HG03159 (cell line): ENCODE data around the gene MAP2K1.
"Not testable (repeated sequence)": the region's sequence is repeated elsewhere in the genome, so short reads cannot be mapped to it uniquely, and the experiment has no call there.

Experiments used
- ATAC-seq: cut with Tn5 transposase; IDR thresholded peaks from one replicate; pipeline ENCODE4 v1.9.1; 2021; ENCODE audit warnings: mild to moderate bottlenecking, moderate library complexity; ENCODE audit not compliant: unreplicated experiment

Gene MAP2K1

DNA sequence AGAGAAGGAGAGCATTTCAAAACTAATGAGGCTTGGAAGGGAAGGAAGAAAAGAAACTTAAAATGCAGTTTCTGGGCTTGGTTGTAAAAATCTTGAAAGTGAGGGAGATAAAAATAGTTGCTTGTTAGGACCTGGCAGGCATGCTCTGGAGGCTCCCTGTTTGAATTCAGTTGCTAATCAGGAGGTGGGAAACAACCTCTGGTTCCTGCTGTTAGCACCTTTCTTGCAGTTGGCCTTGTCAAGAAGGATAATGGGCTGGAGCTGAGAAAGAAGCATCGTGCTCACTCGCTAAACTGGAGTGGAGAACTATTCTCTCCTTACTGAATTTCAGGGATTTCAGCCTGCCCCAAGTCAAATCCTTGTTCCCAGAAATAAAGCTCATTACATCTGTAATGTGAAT lies 87.4 kb downstream of the MAP2K1 start:
- ATAC-seq, result no peak

GRCh38 chr15:66474963-66475362 lies 88.3 kb downstream of the MAP2K1 start:
- no peak for ATAC-seq

- ATAC-seq, result no peak
Observed at GRCh38 chr15:66476535-66476934, 89.8 kb downstream of the MAP2K1 start.

- ATAC-seq, result no peak
Observed at GRCh38 chr15:66477011-66477410, 90.3 kb downstream of the MAP2K1 start.

GRCh38 chr15:66480267-66480666 lies 93.6 kb downstream of the MAP2K1 start:
- no peak for ATAC-seq

DNA sequence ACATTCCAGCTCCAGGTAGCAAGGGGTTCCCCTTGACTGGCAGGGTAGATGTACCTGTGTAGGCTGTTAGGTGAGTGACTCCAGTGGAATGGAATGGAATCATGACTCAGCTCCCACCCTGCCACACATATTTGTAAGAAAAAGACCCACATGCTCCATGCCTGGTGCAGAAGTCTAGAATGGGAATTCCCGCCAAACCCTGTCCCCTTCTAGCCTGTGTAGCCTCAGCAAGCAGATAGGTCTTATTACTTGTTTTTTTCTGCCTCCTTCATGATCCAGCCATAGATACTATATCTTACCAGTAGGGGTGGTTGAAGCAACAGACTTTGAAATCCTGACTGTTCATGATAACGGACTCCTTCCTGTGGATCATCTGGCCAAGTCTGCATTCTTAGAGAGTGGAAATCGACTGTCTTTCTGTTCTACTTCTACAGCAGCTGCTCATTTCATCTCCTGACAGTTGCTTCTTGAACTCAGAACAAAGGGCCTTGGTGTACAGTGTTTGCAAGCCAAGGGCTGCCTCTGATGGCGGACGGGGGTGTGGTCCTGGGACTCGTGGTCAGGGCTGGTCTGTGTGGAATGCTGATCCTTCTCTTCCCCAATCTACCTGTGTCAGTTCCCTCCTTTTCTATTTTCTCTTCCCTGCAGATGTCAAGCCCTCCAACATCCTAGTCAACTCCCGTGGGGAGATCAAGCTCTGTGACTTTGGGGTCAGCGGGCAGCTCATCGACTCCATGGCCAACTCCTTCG lies 94.6 kb downstream of the MAP2K1 start:
- no peak for ATAC-seq

DNA sequence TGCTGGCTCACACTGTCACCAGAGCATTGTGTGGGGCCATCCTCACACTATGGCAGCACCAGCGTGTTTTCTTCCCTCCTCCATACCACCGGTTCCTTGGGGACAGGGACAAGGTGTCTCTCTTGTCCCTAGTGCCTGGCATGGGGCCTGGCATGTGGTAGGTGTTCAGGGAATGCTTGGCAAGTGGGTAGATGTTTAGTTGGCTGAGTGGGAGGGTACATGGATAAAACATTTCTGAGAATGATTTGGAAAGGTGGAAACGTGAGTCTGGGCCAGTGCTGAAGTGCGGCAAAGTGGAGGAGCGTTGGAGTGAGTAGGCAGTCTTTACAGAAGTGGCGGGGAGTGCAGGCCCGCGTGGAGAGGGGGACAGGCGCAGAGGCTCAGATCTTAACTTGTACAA lies 95.8 kb downstream of the MAP2K1 start:
- no peak for ATAC-seq

- no peak for ATAC-seq
Observed at GRCh38 chr15:66483131-66483566, 96.4 kb downstream of the MAP2K1 start.

DNA sequence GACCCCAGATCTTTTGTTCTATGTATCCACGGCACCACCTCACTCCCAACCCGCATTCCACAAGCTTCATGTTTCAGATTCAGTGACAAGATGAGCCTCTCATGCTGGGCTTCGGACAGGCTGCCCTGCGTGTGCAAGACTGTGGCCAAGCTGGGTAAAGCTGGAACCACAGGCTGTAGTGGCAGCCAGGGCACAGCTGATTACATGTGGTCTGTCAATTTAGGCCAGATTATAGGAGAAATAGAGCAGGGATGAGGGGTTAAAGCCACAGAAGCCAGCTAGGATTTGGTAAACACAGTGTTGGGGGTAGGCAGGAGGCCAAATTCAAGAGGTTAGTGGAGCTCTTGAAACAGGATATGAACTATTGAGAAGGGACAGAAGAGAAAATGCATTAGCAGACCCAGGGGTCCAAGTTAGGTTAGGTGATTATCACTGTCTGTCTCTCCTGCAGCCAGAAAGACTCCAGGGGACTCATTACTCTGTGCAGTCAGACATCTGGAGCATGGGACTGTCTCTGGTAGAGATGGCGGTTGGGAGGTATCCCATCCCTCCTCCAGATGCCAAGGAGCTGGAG lies 97.9 kb downstream of the MAP2K1 start:
- no peak for ATAC-seq

GRCh38 chr15:66486887-66487286 lies 100.2 kb downstream of the MAP2K1 start:
- no peak for ATAC-seq

- ATAC-seq, result no peak
Observed at GRCh38 chr15:66488525-66488924, 101.8 kb downstream of the MAP2K1 start.

- no peak for ATAC-seq
Observed at GRCh38 chr15:66489179-66489791, 102.6 kb downstream of the MAP2K1 start.

DNA sequence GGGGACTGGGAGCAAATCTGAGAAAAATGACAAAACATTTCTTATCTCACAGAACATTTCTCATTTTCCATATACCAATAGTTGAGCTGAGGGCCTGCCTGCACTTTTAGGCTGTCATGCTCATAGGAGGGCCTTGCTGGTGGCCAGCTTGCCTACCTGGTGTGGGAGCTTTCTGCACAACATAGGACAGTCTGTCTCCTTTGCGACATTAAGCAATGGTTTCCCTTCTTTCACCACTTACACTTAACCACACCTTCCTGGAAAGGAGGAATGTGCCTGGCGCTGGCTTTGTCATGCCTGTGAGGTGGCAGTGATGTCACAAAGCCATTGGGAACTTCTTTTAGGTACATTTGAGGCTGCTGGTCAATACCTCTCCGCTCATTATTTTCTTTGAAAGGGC lies 105.1 kb downstream of the MAP2K1 start:
- no peak for ATAC-seq

DNA sequence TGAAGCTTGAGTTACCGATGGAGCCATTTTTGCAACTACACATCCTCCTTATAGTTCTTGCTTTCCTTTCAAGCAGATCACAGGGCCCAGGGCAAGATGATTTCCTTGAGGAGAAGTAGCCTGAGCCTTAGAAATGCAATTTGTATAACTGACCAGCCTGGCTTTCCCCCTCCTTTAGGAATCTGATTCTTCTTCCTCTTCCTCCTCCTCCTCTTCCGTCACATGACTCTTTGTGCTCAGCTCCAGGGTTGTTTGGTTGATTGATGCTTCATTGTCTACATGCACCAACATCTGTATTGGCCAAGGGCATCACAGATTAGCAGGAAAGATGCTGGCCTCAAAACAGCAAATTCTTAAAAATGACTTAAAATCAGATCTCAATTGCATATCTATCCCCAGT lies 107.5 kb downstream of the MAP2K1 start:
- no peak for ATAC-seq

- peak; percentile 15 for ATAC-seq
Observed at GRCh38 chr15:66496951-66497501, 110.3 kb downstream of the MAP2K1 start.

GRCh38 chr15:66497502-66498455 lies 111.1 kb downstream of the MAP2K1 start, which contains the start of gene SNAPC5:
TSS of gene SNAPC5 (minus strand) at chr15:66497762. CDS start at chr15:66497731, 31 bp downstream.
- peak; percentile 77 for ATAC-seq

DNA sequence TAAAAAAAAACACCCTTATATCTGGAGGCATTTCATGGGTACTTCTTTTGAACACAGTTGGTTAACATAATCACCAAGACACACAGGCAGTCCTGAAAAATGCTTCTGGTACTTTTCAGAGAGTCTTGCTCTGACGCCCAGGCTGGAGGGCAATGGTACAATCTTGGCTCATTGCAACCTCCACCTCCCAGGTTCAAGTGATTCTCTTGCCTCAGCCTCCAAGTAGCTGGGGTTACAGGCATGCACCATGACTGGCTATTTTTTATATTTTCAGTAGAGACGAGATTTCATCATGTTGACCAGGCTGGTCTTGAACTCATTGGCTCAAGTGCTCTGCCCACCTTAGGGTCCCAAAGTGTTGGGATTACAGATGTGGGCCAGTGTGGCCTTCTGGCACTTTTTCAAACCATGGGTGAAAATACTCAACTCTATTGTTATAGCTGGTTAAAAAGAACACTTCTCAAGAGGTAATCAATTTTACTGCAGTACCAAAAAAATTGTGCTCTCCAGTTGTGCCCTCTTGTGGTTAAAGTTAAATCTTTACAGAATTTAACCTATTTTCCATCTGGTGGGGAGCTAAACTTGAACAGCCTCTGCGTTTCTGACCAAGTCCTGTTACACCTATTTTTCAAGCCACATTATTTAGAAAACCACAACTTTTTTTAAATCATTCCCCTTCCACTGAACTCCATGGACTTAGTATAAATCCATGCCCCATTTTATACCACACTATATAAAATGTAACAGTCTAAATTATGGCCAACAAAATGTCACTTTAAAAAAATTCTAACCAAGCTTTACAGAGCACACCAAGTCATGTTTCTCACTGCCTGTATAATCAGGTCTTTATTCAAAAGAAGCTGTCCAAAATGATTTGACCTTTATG lies 112.0 kb downstream of the MAP2K1 start:
- no peak for ATAC-seq

GRCh38 chr15:66500346-66500745 lies 113.6 kb downstream of the MAP2K1 start:
- not testable (repeated sequence) for ATAC-seq

DNA sequence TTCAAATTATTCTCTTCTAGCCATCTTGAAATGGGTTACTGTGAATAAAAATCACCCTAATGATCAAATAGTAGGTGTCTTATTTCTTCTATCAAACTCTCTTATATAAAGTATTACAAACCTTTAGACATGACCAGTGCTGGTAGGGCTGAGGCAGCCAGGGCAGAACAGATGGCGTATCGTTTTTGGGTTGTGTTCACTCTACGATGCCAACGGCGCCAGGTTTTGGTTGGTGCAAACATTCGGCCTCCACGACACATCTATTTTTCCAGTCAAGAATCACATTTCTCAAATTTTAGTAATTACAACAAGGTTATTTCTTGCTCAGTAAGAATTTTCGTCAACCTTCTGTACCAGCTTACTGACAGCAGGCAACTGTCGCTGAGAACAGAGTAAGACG lies 115.8 kb downstream of the MAP2K1 start:
- no peak for ATAC-seq
